IPS DF 4.7 (cell line): ENCODE measurements around the gene HHAT.

ENCODE experiments used
- DNase-seq: peaks from one replicate; pipeline ENCODE4 v3.0.0-alpha.2; 2013; ENCODE audit warnings: low spot score; ENCODE audit errors: extremely low read depth

HHAT gene

GRCh38 chr1:210328746-210329503 is at the start of gene HHAT:
HHAT (plus strand) TSS chr1:210328902; CDS start chr1:210348976, 20,074 bp downstream.
- no peak for DNase-seq

- no peak for DNase-seq
These were observed 48.5 kb upstream of the HHAT start for GRCh38 chr1:210280221-210280620.

- DNase-seq = no peak
These were observed 40.6 kb upstream of the HHAT start for GRCh38 chr1:210288116-210288515.

- DNase-seq = no peak
These were observed 39.5 kb upstream of the HHAT start for GRCh38 chr1:210289248-210289647.

GRCh38 chr1:210291081-210291764 is 37.5 kb upstream of the HHAT start:
- no peak for DNase-seq

- no peak for DNase-seq
These were observed 36.9 kb upstream of the HHAT start for GRCh38 chr1:210291786-210292230.

- no peak for DNase-seq
These were observed 36.4 kb upstream of the HHAT start for GRCh38 chr1:210292231-210292871.

- no peak for DNase-seq
These were observed 35.5 kb upstream of the HHAT start for GRCh38 chr1:210293171-210293607.

GRCh38 chr1:210294999-210295745 is 33.5 kb upstream of the HHAT start:
- DNase-seq = no peak

GRCh38 chr1:210296682-210297081 is 32.0 kb upstream of the HHAT start:
- no peak for DNase-seq

- DNase-seq = no peak
These were observed 30.4 kb upstream of the HHAT start for GRCh38 chr1:210298296-210298695.

- DNase-seq = no peak
These were observed 29.8 kb upstream of the HHAT start for GRCh38 chr1:210298936-210299335.

GRCh38 chr1:210299501-210299900 is 29.2 kb upstream of the HHAT start:
- DNase-seq = no peak

- DNase-seq = no peak
These were observed 27.6 kb upstream of the HHAT start for GRCh38 chr1:210300923-210301614.

GRCh38 chr1:210301615-210302000 is 27.1 kb upstream of the HHAT start:
- DNase-seq = no peak

- DNase-seq = no peak
These were observed 26.2 kb upstream of the HHAT start for GRCh38 chr1:210302501-210302900.

GRCh38 chr1:210303391-210303790 is 25.3 kb upstream of the HHAT start:
- DNase-seq = no peak

GRCh38 chr1:210310562-210311153 is 18.0 kb upstream of the HHAT start:
- DNase-seq = no peak

- DNase-seq = no peak
These were observed 16.8 kb upstream of the HHAT start for GRCh38 chr1:210311726-210312493.
